ENCODE measurements around the gene HES3.

HES3 gene

GRCh38 chr1:6244401-6245049, 546 bp downstream of the HES3 start:
- H3K4me3 ChIP-seq (ENCODE audit: low read depth, low read length), result no peak overlapping the region
- TF ChIP-seq, protein P1, sequence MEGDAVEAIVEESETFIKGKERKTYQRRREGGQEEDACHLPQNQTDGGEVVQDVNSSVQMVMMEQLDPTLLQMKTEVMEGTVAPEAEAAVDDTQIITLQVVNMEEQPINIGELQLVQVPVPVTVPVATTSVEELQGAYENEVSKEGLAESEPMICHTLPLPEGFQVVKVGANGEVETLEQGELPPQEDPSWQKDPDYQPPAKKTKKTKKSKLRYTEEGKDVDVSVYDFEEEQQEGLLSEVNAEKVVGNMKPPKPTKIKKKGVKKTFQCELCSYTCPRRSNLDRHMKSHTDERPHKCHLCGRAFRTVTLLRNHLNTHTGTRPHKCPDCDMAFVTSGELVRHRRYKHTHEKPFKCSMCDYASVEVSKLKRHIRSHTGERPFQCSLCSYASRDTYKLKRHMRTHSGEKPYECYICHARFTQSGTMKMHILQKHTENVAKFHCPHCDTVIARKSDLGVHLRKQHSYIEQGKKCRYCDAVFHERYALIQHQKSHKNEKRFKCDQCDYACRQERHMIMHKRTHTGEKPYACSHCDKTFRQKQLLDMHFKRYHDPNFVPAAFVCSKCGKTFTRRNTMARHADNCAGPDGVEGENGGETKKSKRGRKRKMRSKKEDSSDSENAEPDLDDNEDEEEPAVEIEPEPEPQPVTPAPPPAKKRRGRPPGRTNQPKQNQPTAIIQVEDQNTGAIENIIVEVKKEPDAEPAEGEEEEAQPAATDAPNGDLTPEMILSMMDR (IDR thresholded peaks at IDR 0.05; ENCODE audit: low read depth, low read length, missing control alignments), result no peak
- no peak for DNase-seq (ENCODE audit: low read depth)

DNA sequence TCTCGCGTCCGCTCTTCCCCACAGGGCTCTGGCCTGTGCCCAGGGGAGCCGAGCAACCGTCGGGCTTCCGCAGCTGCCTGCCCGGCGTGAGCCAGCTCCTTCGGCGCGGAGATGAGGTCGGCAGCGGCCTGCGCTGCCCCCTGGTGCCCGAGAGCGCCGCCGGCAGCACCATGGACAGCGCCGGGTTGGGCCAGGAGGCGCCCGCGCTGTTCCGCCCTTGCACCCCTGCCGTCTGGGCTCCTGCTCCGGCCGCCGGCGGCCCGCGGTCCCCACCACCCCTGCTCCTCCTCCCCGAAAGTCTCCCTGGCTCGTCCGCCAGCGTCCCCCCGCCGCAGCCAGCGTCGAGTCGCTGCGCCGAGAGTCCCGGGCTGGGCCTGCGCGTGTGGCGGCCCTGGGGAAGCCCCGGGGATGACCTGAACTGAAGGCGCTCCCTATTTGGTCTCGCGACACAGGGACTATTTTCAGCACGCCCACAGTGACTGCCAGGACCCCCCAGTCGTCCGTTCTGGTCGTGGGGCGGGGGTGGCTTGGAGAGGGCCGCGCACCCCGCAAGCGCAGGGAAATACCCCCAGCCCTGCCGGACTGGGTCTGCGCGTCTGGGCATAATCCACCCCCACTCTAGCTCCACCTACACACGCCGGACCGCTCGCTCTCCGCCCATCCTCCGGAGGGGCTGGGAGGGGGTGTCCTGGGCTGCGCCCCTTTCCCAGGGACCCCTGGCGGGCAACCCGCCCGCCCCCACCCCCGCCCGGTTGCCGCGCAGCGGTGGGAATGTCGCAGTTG, 1.3 kb downstream of the HES3 start:
- TF ChIP-seq, protein P1 (IDR thresholded peaks at IDR 0.05; ENCODE audit: low read depth, low read length, missing control alignments), result peak; percentile 88
- no peak for DNase-seq (ENCODE audit: low read depth)
- H3K4me3 ChIP-seq (ENCODE audit: low read depth, low read length), result peak overlapping the region; percentile 39

GRCh38 chr1:6245869-6246496, 2.0 kb downstream of the HES3 start:
- TF ChIP-seq, protein P1 (IDR thresholded peaks at IDR 0.05; ENCODE audit: low read depth, low read length, missing control alignments), result no peak
- DNase-seq (ENCODE audit: low read depth), result no peak

DNA sequence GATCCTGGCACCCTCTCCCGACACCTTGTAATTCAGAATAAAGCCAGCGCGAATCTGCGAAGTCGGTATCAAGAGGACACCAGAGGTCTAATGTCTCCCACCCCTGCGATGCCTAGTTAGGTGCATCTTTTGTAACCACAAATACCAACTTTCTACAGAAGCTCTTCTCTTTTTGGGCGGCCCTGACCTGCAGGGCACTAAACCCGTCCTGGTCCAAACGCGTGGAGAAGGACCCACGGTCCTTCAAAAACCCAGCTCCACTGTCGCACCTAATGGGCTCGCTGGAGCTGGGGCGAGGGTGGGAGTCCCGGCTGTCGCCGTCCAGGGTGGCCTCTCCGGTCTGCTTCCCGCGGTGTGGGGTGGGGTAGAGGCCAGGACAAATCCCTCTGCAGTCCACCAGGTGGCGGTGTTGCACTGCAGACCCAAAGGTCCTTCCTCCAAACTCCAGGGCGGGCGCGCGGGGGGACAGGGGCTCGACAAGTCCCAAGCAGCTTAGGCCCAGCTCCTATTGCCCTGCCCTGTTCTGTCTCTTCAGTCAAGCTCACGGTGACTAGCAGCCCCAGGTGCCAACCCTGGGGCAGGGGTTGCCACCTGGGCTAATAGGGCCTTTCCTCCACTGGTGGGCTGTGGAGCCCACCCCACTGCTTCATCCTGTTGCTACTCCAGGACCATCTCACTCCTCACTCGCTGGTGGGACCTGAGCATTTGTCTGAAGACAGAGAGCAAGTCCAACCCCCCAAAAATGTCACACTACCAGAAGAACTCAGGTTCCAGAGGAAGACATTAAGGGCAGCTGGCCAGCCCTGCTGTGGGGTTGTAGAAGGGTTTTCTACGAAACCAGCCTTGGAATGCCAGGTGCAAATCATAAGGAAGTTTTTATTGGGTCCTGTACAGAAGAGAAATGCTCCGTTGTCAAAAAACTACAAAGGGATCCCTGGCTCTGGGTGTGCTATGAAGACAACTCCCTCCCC, 2.8 kb downstream of the HES3 start:
- DNase-seq (ENCODE audit: low read depth), result peak; percentile 33
- TF ChIP-seq, protein P1 (IDR thresholded peaks at IDR 0.05; ENCODE audit: low read depth, low read length, missing control alignments), result peak; percentile 91
- H3K4me3 ChIP-seq (ENCODE audit: low read depth, low read length), result no peak overlapping the region

More at GRCh38 chr1:6245869-6246496, 2.0 kb downstream of the HES3 start:
- peak overlapping the region; percentile 39 for H3K4me3 ChIP-seq (ENCODE audit: low read depth, low read length)

GRCh38 chr1:6247651-6248050, 3.7 kb downstream of the HES3 start:
- no peak overlapping the region for H3K4me3 ChIP-seq (ENCODE audit: low read depth, low read length)
- TF ChIP-seq, protein P1 (IDR thresholded peaks at IDR 0.05; ENCODE audit: low read depth, low read length, missing control alignments), result no peak
- DNase-seq (ENCODE audit: low read depth), result no peak

DNA sequence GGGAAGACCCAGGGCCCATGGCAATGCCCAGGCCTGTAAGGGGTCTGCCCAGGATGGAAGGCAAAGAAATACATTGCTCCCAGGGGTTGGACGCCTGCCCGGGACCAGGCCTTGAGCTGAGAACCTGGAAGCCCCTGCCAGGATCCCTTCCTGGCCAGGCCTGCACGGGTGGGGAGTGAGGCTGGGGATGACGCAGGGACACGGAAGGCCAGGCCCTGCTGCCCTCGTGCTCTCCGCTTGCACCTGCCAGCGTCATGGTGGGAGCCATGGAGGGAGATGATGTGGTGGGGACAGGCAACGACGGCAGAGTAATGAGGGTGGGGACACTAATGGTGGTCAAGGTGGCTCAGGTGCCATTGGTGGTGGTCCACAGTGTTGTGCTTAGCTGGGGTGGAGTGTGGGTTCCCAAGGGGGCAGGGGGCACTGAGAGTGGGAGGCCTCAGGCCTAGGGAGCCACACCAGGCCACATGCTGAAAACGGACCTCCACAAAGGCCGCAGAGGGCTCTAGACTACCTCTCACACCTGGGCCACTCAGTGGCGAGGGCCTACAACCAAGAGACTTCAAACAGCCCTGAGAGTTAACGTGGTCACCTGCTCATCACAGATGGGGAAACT, 4.3 kb downstream of the HES3 start:
- TF ChIP-seq, protein P1 (IDR thresholded peaks at IDR 0.05; ENCODE audit: low read depth, low read length, missing control alignments), result no peak
- no peak for DNase-seq (ENCODE audit: low read depth)
- H3K4me3 ChIP-seq (ENCODE audit: low read depth, low read length), result no peak overlapping the region

All from GM12864 (cell line).